C4-2B (cell line): ENCODE measurements around the gene OVCH1.

Source experiments
- ZFX ChIP-seq: fragments of 450-650 bp; IDR thresholded peaks from 2 replicates; pipeline ENCODE4 v1.6.1; 2017
- TF ChIP-seq, protein P1 (sequence below): fragments of 450-650 bp; conservative IDR thresholded peaks from 2 replicates; pipeline ENCODE4 v1.5.1; 2017; ENCODE audit warnings: mild to moderate bottlenecking

DNA sequence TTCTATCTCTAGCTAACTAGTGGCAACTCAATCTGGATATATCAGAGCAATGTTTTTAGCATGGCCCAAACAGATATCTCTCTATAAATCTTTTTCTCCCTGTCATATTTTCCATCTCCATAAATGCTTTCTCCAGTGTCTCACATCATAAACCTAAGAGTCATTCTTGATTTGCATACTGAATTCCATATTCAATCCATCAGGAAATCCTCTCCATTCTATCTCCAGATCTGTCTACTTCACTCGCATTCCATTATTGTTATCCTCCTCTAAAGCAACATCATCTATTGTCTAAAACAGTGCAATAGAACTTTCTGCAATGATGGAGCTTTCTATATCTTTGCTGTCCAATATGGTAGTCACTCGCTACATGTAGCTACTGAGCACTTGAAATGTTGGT, 71.0 kb downstream of the OVCH1 start:
- TF ChIP-seq, protein P1, sequence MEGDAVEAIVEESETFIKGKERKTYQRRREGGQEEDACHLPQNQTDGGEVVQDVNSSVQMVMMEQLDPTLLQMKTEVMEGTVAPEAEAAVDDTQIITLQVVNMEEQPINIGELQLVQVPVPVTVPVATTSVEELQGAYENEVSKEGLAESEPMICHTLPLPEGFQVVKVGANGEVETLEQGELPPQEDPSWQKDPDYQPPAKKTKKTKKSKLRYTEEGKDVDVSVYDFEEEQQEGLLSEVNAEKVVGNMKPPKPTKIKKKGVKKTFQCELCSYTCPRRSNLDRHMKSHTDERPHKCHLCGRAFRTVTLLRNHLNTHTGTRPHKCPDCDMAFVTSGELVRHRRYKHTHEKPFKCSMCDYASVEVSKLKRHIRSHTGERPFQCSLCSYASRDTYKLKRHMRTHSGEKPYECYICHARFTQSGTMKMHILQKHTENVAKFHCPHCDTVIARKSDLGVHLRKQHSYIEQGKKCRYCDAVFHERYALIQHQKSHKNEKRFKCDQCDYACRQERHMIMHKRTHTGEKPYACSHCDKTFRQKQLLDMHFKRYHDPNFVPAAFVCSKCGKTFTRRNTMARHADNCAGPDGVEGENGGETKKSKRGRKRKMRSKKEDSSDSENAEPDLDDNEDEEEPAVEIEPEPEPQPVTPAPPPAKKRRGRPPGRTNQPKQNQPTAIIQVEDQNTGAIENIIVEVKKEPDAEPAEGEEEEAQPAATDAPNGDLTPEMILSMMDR: no peak
- no peak for TF ChIP-seq ZFX
